IPS-18c (cell line): ENCODE results near the gene PPP1CB.
A peak's percentile ranks its signal among the peaks of the same experiment; 100 is the strongest.
"Not testable (repeated sequence)": the region's sequence is repeated elsewhere in the genome, so short reads cannot be mapped to it uniquely, and the experiment has no call there.

Experiments
- H3K4me3 ChIP-seq: 2 replicates; pipeline ENCODE4 v1.7.0; 2013; ENCODE audit warnings: low read depth, mild to moderate bottlenecking, low read length, moderate library complexity; ENCODE audit not compliant: insufficient read depth
- H3K9me3 ChIP-seq: one replicate; pipeline ENCODE4 v1.6.1; 2013; ENCODE audit warnings: mild to moderate bottlenecking, low read length, moderate library complexity; ENCODE audit not compliant: control insufficient read depth, insufficient read depth

PPP1CB gene

GRCh38 chr2:28735511-28735910 lies 16.1 kb upstream of the PPP1CB start:
- H3K9me3 ChIP-seq, result no peaks in the 10 kb centered on the region
- H3K4me3 ChIP-seq, result no peak overlapping the region

GRCh38 chr2:28736034-28736433 lies 15.6 kb upstream of the PPP1CB start:
- H3K9me3 ChIP-seq, result no peaks in the 10 kb centered on the region
- no peak overlapping the region for H3K4me3 ChIP-seq

- no peaks in the 10 kb centered on the region for H3K9me3 ChIP-seq
- H3K4me3 ChIP-seq, result no peak overlapping the region
These were observed 14.0 kb upstream of the PPP1CB start for GRCh38 chr2:28737655-28738054.

GRCh38 chr2:28742619-28743018 lies 9.0 kb upstream of the PPP1CB start:
- not testable (repeated sequence) for H3K4me3 ChIP-seq, H3K9me3 ChIP-seq

GRCh38 chr2:28745225-28745624 lies 6.4 kb upstream of the PPP1CB start:
- Histone ChIP-seq H3K9me3 (no peaks in the 10 kb centered on the region), H3K4me3 (no peak overlapping the region)

- Histone ChIP-seq H3K4me3 (no peak overlapping the region), H3K9me3 (no peaks in the 10 kb centered on the region)
These were observed 5.8 kb upstream of the PPP1CB start for GRCh38 chr2:28745876-28746275.

- H3K4me3 ChIP-seq, result no peak overlapping the region
- H3K9me3 ChIP-seq, result no peaks in the 10 kb centered on the region
These were observed 5.1 kb upstream of the PPP1CB start for GRCh38 chr2:28746429-28747111.

- H3K9me3 ChIP-seq, result no peaks in the 10 kb centered on the region
- H3K4me3 ChIP-seq, result no peak overlapping the region
These were observed 3.9 kb upstream of the PPP1CB start for GRCh38 chr2:28747714-28748113.

GRCh38 chr2:28748176-28748575 lies 3.5 kb upstream of the PPP1CB start:
- Histone ChIP-seq H3K4me3 (no peak overlapping the region), H3K9me3 (no peaks in the 10 kb centered on the region)

- Histone ChIP-seq H3K9me3 (no peaks in the 10 kb centered on the region), H3K4me3 (no peak overlapping the region)
These were observed 2.7 kb upstream of the PPP1CB start for GRCh38 chr2:28748941-28749340.

- Histone ChIP-seq H3K4me3 (no peak overlapping the region), H3K9me3 (no peaks in the 10 kb centered on the region)
These were observed 2.1 kb upstream of the PPP1CB start for GRCh38 chr2:28749526-28749925.

- H3K4me3 ChIP-seq, result peak overlapping the region; percentile 92
- no peaks in the 10 kb centered on the region for H3K9me3 ChIP-seq
These were observed 1.0 kb upstream of the PPP1CB start for GRCh38 chr2:28750316-28751251.

GRCh38 chr2:28751956-28752630 lies 463 bp downstream of the PPP1CB start:
- Histone ChIP-seq H3K9me3 (no peaks in the 10 kb centered on the region), H3K4me3 (peak overlapping the region; percentile 92)

GRCh38 chr2:28752631-28753376 lies 1.2 kb downstream of the PPP1CB start:
- Histone ChIP-seq H3K9me3 (no peaks in the 10 kb centered on the region), H3K4me3 (peak overlapping the region; percentile 92)

GRCh38 chr2:28754321-28754720 lies 2.7 kb downstream of the PPP1CB start:
- Histone ChIP-seq H3K4me3 (no peak overlapping the region), H3K9me3 (no peaks in the 10 kb centered on the region)

GRCh38 chr2:28755421-28755820 lies 3.8 kb downstream of the PPP1CB start:
- Histone ChIP-seq H3K4me3 (no peak overlapping the region), H3K9me3 (no peaks in the 10 kb centered on the region)

- no peak overlapping the region for H3K4me3 ChIP-seq
- no peaks in the 10 kb centered on the region for H3K9me3 ChIP-seq
These were observed 6.8 kb downstream of the PPP1CB start for GRCh38 chr2:28758459-28758858.
